Calu3 (cell line): ENCODE data around the gene OLFM2. TPM values are rescaled to one million over a fixed set of nuclear protein-coding genes. Genes with fewer than 3 reads are reported as not detected.

ENCODE experiments used
- BruUV-seq: library from RNA; stranded (reverse); fragments of 400-500 nt; replicated peaks from 2 replicates; lab custom pipeline; 2021; lab: Mats Ljungman, UMichigan
- CTCF ChIA-PET: fragments of 300-600 bp; sonication (Branson Sonifier 250); formaldehyde crosslinking; loops from one replicate; lab custom pipeline; 2022; ENCODE audit warnings: antibody characterized with exemption; lab: Charles Lee
- DNase-seq: peaks from one replicate; pipeline ENCODE4 v3.0.0; 2022
- H3K27ac Mint-ChIP-seq: one replicate; pipeline ENCODE4 v1.8.0; 2022; ENCODE audit warnings: mixed read lengths; ENCODE audit not compliant: unreplicated experiment
- H3K27me3 Mint-ChIP-seq: one replicate; pipeline ENCODE4 v1.8.0; 2022; ENCODE audit warnings: mixed read lengths; ENCODE audit not compliant: unreplicated experiment
- H3K36me3 Mint-ChIP-seq: one replicate; pipeline ENCODE4 v1.8.0; 2022; ENCODE audit warnings: mild to moderate bottlenecking, moderate library complexity, mixed read lengths; ENCODE audit not compliant: insufficient read depth, unreplicated experiment
- H3K4me1 Mint-ChIP-seq: one replicate; pipeline ENCODE4 v1.8.0; 2022; ENCODE audit warnings: mild to moderate bottlenecking, low read depth, mixed read lengths; ENCODE audit not compliant: unreplicated experiment
- H3K4me3 Mint-ChIP-seq: one replicate; pipeline ENCODE4 v1.8.0; 2022; ENCODE audit warnings: mild to moderate bottlenecking, low read depth, moderate library complexity, mixed read lengths; ENCODE audit not compliant: unreplicated experiment
- H3K9me3 Mint-ChIP-seq: one replicate; pipeline ENCODE4 v1.8.0; 2022; ENCODE audit warnings: low read depth, mixed read lengths; ENCODE audit not compliant: unreplicated experiment
- intact Hi-C: fragments of 100-400 bp; cut with micrococcal nuclease; formaldehyde crosslinking; loops from one replicate; pipeline ENCODE4 v1.10.0; 2022; ENCODE audit not compliant: unreplicated experiment
- total RNA-seq: library from RNA; stranded (reverse); gene quantifications from 2 replicates; pipeline ENCODE4 v1.2.3, GENCODE V29; 2022
- TF ChIP-seq, protein P1 (sequence below): fragments of 200-600 bp; IDR thresholded peaks from one replicate; pipeline ENCODE4 v1.8.0; 2022; ENCODE audit warnings: antibody characterized with exemption; ENCODE audit not compliant: unreplicated experiment

OLFM2 gene
- total RNA-seq, 1 experiment from 2014 or later = 11.2 TPM

DNA sequence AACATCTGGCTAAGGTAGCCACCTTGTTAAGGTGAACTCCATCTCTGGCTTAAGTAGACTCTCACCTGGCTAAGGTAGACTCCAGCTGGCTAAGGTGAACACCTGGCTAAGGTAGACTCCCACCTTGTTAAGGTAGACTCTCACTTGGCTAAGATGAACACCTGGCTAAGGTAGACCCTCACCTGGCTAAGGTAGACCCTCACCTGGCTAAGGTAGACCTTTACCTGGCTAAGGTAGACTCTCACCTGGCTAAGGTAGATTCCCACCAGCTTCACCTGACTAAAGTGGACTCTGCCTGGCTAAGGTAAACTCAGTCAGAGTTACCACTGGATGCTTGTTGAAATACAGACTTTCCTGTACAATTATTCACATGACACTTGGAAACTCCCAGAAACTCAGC lies 77.5 kb downstream of the OLFM2 start:
- Mint-ChIP-seq H3K27me3 (no peaks in the 10 kb centered on the region), H3K36me3 (peaks cover 3% of the 10 kb centered on the region), H3K4me3 (no peak overlapping the region), H3K4me1 (no peaks in the 10 kb centered on the region), H3K9me3 (peaks cover 1% of the 10 kb centered on the region), H3K27ac (no peak overlapping the region)
- intact Hi-C loops = no loop called here
- BruUV-seq = no TSS peak
- TF ChIP-seq, protein P1, sequence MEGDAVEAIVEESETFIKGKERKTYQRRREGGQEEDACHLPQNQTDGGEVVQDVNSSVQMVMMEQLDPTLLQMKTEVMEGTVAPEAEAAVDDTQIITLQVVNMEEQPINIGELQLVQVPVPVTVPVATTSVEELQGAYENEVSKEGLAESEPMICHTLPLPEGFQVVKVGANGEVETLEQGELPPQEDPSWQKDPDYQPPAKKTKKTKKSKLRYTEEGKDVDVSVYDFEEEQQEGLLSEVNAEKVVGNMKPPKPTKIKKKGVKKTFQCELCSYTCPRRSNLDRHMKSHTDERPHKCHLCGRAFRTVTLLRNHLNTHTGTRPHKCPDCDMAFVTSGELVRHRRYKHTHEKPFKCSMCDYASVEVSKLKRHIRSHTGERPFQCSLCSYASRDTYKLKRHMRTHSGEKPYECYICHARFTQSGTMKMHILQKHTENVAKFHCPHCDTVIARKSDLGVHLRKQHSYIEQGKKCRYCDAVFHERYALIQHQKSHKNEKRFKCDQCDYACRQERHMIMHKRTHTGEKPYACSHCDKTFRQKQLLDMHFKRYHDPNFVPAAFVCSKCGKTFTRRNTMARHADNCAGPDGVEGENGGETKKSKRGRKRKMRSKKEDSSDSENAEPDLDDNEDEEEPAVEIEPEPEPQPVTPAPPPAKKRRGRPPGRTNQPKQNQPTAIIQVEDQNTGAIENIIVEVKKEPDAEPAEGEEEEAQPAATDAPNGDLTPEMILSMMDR = no peak
- CTCF ChIA-PET = no interaction called here
- DNase-seq = no peak

DNA sequence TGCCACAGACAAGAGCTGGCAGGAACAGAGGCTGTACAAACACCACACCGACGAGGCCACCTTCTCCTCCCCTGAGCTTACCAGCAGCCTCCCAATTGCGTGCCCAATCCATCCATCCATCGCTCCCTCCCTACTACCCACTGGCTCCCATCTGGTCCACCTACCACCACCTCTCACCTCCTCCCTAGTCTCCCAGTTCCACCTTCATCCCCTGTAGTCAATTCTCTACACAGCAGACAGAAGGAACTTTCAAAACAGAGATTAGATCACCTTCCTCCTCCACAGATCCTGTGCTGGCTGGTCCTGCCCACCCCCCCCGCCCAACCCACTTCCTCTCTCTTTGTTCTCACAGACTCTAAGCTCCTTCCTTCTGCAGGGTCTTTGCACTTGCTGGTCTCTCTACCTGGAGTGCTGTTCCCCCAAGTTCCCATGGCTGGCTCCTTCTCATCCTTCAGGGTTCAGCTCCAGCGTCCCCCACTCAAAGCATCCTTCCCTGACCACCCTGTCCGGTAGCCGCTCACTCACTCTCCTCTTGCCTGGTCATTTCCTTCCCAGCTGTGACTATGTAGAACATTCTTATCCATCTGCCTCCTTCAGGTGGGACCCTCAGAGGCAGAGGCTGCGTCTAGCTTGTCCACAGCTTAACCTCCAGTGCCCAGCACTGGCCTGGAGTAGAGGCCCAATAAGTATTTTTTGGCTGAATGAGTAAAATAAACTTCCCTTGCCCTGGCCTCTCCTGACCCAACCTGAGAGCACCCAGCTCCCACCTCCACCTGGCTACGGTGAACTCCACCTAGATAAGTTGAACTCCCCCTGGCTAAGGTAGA lies 78.2 kb downstream of the OLFM2 start:
- CTCF ChIA-PET = interaction anchor here (0.5 kb wide), 1 partner anchor 295 kb away, joined by 3 read pairs; no protein-coding TSS in a partner anchor

DNA sequence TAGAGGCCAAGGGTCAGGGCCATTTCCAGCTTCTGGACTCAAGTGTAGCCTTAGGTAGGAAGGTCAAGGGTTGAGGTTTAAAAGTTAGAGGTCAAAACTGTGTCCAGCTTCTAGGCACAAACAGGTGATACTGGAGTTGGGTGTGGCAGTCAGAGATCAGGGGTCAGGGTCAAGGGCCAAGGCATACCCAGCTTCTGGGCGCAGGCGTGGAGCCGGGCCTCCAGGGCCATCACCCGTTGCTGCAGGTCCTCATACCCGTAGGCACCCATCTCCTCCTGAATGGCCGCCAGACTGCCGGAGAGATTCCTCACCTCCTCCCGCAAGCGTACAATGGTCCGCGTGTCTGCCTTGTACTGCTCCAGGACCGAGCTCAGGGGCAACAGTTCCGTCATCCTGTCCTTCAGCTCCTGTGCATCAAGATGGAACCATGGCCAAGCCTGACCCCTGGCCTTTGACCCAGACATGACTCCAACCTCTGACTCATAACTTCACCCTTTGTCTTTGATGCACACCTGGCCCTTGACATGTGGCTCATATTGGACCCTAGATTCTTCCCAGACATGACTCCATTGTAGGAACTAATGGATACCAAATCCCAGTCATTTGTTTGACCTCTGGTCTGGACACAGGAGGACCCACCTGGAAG lies 79.1 kb downstream of the OLFM2 start:
- TF ChIP-seq, protein P1 = no peak
- H3K9me3 Mint-ChIP-seq = peaks cover 2% of the 10 kb centered on the region
- no peak overlapping the region for H3K27ac Mint-ChIP-seq
- BruUV-seq = no TSS peak
- H3K4me1 Mint-ChIP-seq = no peaks in the 10 kb centered on the region
- H3K36me3 Mint-ChIP-seq = peaks cover 3% of the 10 kb centered on the region
- intact Hi-C loops = no loop called here
- H3K4me3 Mint-ChIP-seq = no peak overlapping the region
- DNase-seq = no peak
- no peaks in the 10 kb centered on the region for H3K27me3 Mint-ChIP-seq
- CTCF ChIA-PET = no interaction called here

More for the DNA sequence above, 78.2 kb downstream of the OLFM2 start:
- no peak overlapping the region for H3K27ac Mint-ChIP-seq
- H3K9me3 Mint-ChIP-seq = peaks cover 2% of the 10 kb centered on the region
- peaks cover 3% of the 10 kb centered on the region for H3K36me3 Mint-ChIP-seq
- BruUV-seq = no TSS peak
- no peak for DNase-seq
- no peak overlapping the region for H3K4me3 Mint-ChIP-seq
- H3K4me1 Mint-ChIP-seq = no peaks in the 10 kb centered on the region
- TF ChIP-seq, protein P1 = no peak
- no peaks in the 10 kb centered on the region for H3K27me3 Mint-ChIP-seq
- intact Hi-C loops = no loop called here

DNA sequence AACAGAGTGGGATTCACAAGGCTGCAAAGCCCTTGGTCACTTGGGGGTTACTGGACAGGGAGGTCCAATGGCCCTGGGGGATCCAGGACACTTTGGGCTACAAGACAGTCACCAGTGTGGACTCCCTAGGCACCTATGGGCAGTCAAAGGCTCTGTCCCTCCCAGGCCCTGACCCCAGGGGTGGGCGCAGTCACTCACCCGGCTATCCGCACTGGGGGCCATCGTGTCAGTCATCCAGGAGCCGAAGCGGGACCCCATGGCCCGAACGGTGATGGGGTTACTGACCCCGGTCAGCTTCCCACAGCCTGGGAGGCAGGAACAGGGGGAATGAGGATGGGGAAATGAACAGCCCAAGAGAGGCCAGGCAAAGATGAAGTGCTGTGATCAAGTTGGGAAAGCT lies 79.7 kb downstream of the OLFM2 start:
- H3K27me3 Mint-ChIP-seq = no peaks in the 10 kb centered on the region
- TF ChIP-seq, protein P1 = no peak
- no peak for DNase-seq
- no peak overlapping the region for H3K27ac Mint-ChIP-seq
- H3K4me1 Mint-ChIP-seq = no peaks in the 10 kb centered on the region
- no peak overlapping the region for H3K4me3 Mint-ChIP-seq
- intact Hi-C loops = no loop called here
- CTCF ChIA-PET = no interaction called here
- BruUV-seq = no TSS peak
- H3K36me3 Mint-ChIP-seq = peaks cover under 1% of the 10 kb centered on the region
- peaks cover 2% of the 10 kb centered on the region for H3K9me3 Mint-ChIP-seq
